OCI-LY7 (cell line): ENCODE measurements around the gene EPN1. TPM values are rescaled to one million over a fixed set of nuclear protein-coding genes. Genes with fewer than 3 reads are reported as not detected.

Source experiments
- BruUV-seq: library from RNA; stranded (reverse); fragments of 400-500 nt; replicated peaks from 2 replicates; lab custom pipeline; 2021; lab: Mats Ljungman, UMichigan
- CTCF ChIA-PET: fragments of 300-600 bp; sonication (Branson Sonifier 250); formaldehyde crosslinking; loops from one replicate; lab custom pipeline; 2022; ENCODE audit warnings: antibody characterized with exemption; ENCODE audit not compliant: unreplicated experiment; lab: Charles Lee
- POLR2A ChIA-PET: fragments of 300-600 bp; sonication (Branson Sonifier 250); formaldehyde crosslinking; loops from one replicate; lab custom pipeline; 2022; ENCODE audit warnings: antibody characterized with exemption; lab: Charles Lee
- DNase-seq: peaks from one replicate; pipeline ENCODE4 v3.0.0-alpha.2; 2015; ENCODE audit warnings: low spot score
- H2AFZ ChIP-seq: fragments of 200-600 bp; sonication (generic), shearing (Covaris generic); 2 replicates; pipeline ENCODE4 v1.6.1; 2014; ENCODE audit warnings: mild to moderate bottlenecking, antibody characterized with exemption, low read length, moderate library complexity
- H3K27ac ChIP-seq: fragments of 200-600 bp; sonication (generic); 2 replicates; pipeline ENCODE4 v1.5.1; 2014; ENCODE audit warnings: mixed run types, low read depth, mild to moderate bottlenecking, moderate library complexity, low read length, inconsistent platforms; ENCODE audit not compliant: poor library complexity, severe bottlenecking
- H3K36me3 ChIP-seq: fragments of 200-600 bp; sonication (generic); 2 replicates; pipeline ENCODE4 v1.6.1; 2014; ENCODE audit warnings: mild to moderate bottlenecking, antibody characterized with exemption, low read length, moderate library complexity, mixed read lengths; ENCODE audit not compliant: insufficient read depth
- H3K4me1 ChIP-seq: fragments of 200-600 bp; sonication (generic); 2 replicates; pipeline ENCODE4 v1.5.1; 2014; ENCODE audit warnings: mild to moderate bottlenecking, low read length; ENCODE audit not compliant: insufficient read depth, poor library complexity, severe bottlenecking
- H3K4me2 ChIP-seq: fragments of 200-600 bp; sonication (generic); 2 replicates; pipeline ENCODE4 v1.6.1; 2014; ENCODE audit warnings: mild to moderate bottlenecking, low read length
- H3K4me3 ChIP-seq: fragments of 200-600 bp; sonication (generic); 2 replicates; pipeline ENCODE4 v1.5.1; 2014; ENCODE audit warnings: mild to moderate bottlenecking, low read depth, low read length; ENCODE audit not compliant: poor library complexity, severe bottlenecking
- H3K79me2 ChIP-seq: fragments of 200-600 bp; sonication (generic); 2 replicates; pipeline ENCODE4 v1.6.1; 2016; ENCODE audit warnings: low read depth, mild to moderate bottlenecking, low read length, moderate library complexity, mixed read lengths; ENCODE audit not compliant: insufficient read depth
- H3K9me2 ChIP-seq: fragments of 200-600 bp; sonication (generic); 2 replicates; pipeline ENCODE4 v1.6.1; 2016; ENCODE audit warnings: mild to moderate bottlenecking, low read length, mixed read lengths; ENCODE audit not compliant: insufficient read depth
- H3K9me3 ChIP-seq: fragments of 200-600 bp; sonication (generic); 2 replicates; pipeline ENCODE4 v1.6.1; 2014; ENCODE audit warnings: mild to moderate bottlenecking, mixed run types, low read length, mixed read lengths
- H4K20me1 ChIP-seq: fragments of 200-600 bp; sonication (generic); 2 replicates; pipeline ENCODE4 v1.6.1; 2014; ENCODE audit warnings: mild to moderate bottlenecking, antibody characterized with exemption, low read length, moderate library complexity, mixed read lengths; ENCODE audit not compliant: insufficient read depth
- EZH2phosphoT487 ChIP-seq: fragments of 200-600 bp; sonication (generic); IDR thresholded peaks from 2 replicates; pipeline ENCODE4 v1.6.1; 2018; ENCODE audit warnings: low read depth, borderline replicate concordance, mild to moderate bottlenecking, mixed run types, antibody characterized with exemption, low read length, moderate library complexity, mixed read lengths
- intact Hi-C: fragments of 100-400 bp; cut with micrococcal nuclease; formaldehyde crosslinking; loops from one replicate; pipeline ENCODE4 v1.10.0; 2022; ENCODE audit not compliant: unreplicated experiment
- total RNA-seq, 2 experiments: library from RNA; depleted of rRNA in 1 of 2; stranded (reverse); fragments of >200 nt in 1 of 2; shearing (Covaris generic) in 1 of 2; gene quantifications; 2 replicates each; pipeline ENCODE4 v1.2.3, GENCODE V29; 2014 to 2022
- TF ChIP-seq, protein P1 (sequence below): fragments of 200-600 bp; sonication (generic); conservative IDR thresholded peaks from 2 replicates; pipeline ENCODE4 v1.5.1; 2014; ENCODE audit warnings: mild to moderate bottlenecking, antibody characterized with exemption, low read length, moderate library complexity, mixed read lengths

EPN1 gene
- total RNA-seq, 2 experiments from 2014 or later = 40.5 to 120 TPM

DNA sequence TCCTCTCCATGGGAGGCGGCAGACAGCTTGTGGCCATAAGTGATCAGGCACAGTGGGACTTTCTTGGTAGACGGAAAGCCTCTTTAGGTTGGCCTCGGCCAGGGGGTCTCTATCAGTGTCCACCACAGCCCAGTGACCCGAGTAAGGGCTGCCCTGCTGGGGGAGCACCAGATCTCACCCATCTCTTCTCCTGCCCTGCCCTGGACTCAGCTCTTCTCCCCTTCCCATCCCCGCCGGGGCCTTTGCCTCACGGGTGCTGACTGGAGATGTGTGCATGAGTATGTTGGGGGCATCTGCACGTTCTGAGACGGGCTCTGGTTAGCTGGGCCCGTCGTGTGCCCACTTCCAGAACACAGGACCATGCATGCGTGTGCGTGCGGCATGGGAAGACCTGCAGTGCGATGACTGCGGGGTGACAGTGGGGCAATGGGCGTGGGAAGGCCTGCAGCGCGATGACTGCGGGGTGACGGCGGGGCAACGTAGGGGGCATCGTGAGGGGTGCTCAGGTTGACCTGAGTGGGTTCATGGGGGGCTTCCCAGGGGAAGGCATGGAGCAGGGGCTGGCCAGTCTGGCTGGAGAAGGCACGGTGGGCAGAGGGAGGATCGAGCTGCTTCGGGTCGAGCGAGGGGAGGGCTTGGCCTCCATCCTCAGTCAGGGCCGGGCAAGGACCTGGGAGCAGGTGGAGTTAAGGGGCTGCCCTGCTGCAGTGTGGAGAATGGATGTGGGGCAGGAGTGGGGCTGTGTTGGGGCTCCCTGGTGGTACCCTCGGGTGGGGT lies 15.9 kb downstream of the EPN1 start:
- intact Hi-C loops = no loop called here
- Histone ChIP-seq H3K4me3 (no peak overlapping the region), H3K9me3 (no peaks in the 10 kb centered on the region), H3K36me3 (peaks cover 100% of the 10 kb centered on the region), H3K4me2 (no peak overlapping the region), H2AFZ (no peak overlapping the region), H3K79me2 (peaks cover 7% of the 10 kb centered on the region; the same call in 1 of the 2 replicates), H3K4me1 (no peaks in the 10 kb centered on the region), H3K9me2 (no peaks in the 10 kb centered on the region), H3K27ac (no peak overlapping the region), H4K20me1 (no peaks in the 10 kb centered on the region)
- ChIA-PET POLR2A (no interaction called here), CTCF (no interaction called here)
- no peak for TF ChIP-seq EZH2phosphoT487
- TF ChIP-seq, protein P1, sequence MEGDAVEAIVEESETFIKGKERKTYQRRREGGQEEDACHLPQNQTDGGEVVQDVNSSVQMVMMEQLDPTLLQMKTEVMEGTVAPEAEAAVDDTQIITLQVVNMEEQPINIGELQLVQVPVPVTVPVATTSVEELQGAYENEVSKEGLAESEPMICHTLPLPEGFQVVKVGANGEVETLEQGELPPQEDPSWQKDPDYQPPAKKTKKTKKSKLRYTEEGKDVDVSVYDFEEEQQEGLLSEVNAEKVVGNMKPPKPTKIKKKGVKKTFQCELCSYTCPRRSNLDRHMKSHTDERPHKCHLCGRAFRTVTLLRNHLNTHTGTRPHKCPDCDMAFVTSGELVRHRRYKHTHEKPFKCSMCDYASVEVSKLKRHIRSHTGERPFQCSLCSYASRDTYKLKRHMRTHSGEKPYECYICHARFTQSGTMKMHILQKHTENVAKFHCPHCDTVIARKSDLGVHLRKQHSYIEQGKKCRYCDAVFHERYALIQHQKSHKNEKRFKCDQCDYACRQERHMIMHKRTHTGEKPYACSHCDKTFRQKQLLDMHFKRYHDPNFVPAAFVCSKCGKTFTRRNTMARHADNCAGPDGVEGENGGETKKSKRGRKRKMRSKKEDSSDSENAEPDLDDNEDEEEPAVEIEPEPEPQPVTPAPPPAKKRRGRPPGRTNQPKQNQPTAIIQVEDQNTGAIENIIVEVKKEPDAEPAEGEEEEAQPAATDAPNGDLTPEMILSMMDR = no peak
- no TSS peak for BruUV-seq
- no peak for DNase-seq

DNA sequence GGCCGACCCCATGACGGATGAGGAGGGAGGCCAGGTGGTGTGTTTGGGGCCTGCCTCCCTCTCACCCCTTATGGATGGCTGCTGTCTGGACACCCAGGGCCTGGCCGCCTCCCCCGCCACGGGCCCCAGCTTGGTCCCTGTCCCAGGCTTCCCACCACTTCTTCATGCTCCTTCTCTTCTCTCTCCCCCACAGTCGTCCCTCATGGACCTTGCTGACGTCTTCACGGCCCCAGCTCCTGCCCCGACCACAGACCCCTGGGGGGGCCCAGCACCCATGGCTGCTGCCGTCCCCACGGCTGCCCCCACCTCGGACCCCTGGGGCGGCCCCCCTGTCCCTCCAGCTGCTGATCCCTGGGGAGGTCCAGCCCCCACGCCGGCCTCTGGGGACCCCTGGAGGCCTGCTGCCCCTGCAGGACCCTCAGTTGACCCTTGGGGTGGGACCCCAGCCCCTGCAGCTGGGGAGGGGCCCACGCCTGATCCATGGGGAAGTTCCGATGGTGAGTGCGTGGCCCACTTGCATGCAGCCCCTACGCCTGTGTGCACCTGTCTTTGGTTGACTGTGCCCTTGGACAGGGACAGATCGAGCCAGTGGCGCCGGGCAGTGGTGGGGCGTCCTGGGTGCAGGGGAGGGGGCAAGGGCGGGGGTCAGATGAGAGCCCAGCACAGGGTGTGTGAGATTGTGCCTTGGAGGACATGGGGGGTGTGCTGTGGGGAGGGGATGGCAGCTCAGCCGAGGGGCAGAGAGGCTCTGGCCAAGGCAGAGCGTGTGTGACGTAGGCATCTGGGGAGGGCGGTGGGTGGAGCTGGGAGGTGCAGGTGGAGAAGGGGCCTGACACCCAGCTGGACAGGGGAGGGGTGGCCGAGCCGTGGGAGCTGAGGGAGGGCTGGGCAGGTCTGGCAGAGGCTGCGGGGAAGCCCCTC lies 16.8 kb downstream of the EPN1 start:
- no TSS peak for BruUV-seq
- Histone ChIP-seq H3K27ac (no peak overlapping the region), H3K4me1 (no peaks in the 10 kb centered on the region), H3K4me2 (no peak overlapping the region), H3K79me2 (peaks cover 3% of the 10 kb centered on the region; the same call in 1 of the 2 replicates), H4K20me1 (no peaks in the 10 kb centered on the region), H3K9me2 (no peaks in the 10 kb centered on the region), H2AFZ (no peak overlapping the region), H3K4me3 (no peak overlapping the region), H3K36me3 (peaks cover 100% of the 10 kb centered on the region), H3K9me3 (no peaks in the 10 kb centered on the region)
- ChIA-PET POLR2A (no interaction called here), CTCF (no interaction called here)
- intact Hi-C loops = no loop called here
- no peak for TF ChIP-seq EZH2phosphoT487
- TF ChIP-seq, protein P1 = no peak
- DNase-seq = no peak
